H9 (cell line): Measurements from ENCODE around the gene SOX12. TPM values are rescaled to one million over a fixed set of nuclear protein-coding genes. Genes with fewer than 3 reads are reported as not detected.

ENCODE experiments used
- DNase-seq: peaks from one replicate; pipeline ENCODE4 v3.0.0-alpha.2; 2017
- H2AFZ ChIP-seq: one replicate; pipeline ENCODE4 v1.6.1; 2013; ENCODE audit warnings: mild to moderate bottlenecking, low read length, control low read depth, moderate library complexity
- H2AK5ac ChIP-seq: 2 replicates; pipeline ENCODE4 v1.6.1; 2013; ENCODE audit warnings: low read length, control low read depth, mixed read lengths; ENCODE audit not compliant: insufficient read length
- H2BK120ac ChIP-seq: one replicate; pipeline ENCODE4 v1.6.1; 2013; ENCODE audit warnings: low read depth, mild to moderate bottlenecking, low read length, control low read depth, inconsistent platforms; ENCODE audit not compliant: poor library complexity, severe bottlenecking
- H2BK12ac ChIP-seq: 2 replicates; pipeline ENCODE4 v1.6.1; 2013; ENCODE audit warnings: low read length, control low read depth, mixed read lengths, low read depth; ENCODE audit not compliant: insufficient read length
- H2BK15ac ChIP-seq: 2 replicates; pipeline ENCODE4 v1.6.1; 2013; ENCODE audit warnings: low read depth, low read length, control low read depth
- H2BK20ac ChIP-seq: one replicate; pipeline ENCODE4 v1.6.1; 2013; ENCODE audit warnings: low read depth, mild to moderate bottlenecking, low read length, control low read depth, inconsistent platforms; ENCODE audit not compliant: poor library complexity, severe bottlenecking
- H2BK5ac ChIP-seq: 2 replicates; pipeline ENCODE4 v1.6.1; 2013; ENCODE audit warnings: low read length, control low read depth, mixed read lengths; ENCODE audit not compliant: insufficient read length
- H3K14ac ChIP-seq: 2 replicates; pipeline ENCODE4 v1.6.1; 2013; ENCODE audit warnings: low read length, control low read depth; ENCODE audit not compliant: insufficient read depth
- H3K18ac ChIP-seq: 2 replicates; pipeline ENCODE4 v1.6.1; 2013; ENCODE audit warnings: low read depth, mild to moderate bottlenecking, mixed read lengths, low read length, control low read depth; ENCODE audit not compliant: insufficient read length
- H3K23ac ChIP-seq: 2 replicates; pipeline ENCODE4 v1.6.1; 2013; ENCODE audit warnings: low read length, control low read depth, mixed read lengths, low read depth; ENCODE audit not compliant: insufficient read length
- H3K23me2 ChIP-seq: 2 replicates; pipeline ENCODE4 v1.6.1; 2013; ENCODE audit warnings: low read depth, mild to moderate bottlenecking, mixed read lengths, low read length, control low read depth; ENCODE audit not compliant: insufficient read length, poor library complexity, severe bottlenecking
- H3K27ac ChIP-seq: 2 replicates; pipeline ENCODE4 v1.5.1; 2013; ENCODE audit warnings: low read length, control low read depth, mixed read lengths, low read depth; ENCODE audit not compliant: insufficient read length
- H3K27me3 ChIP-seq: 2 replicates; pipeline ENCODE4 v1.6.1; 2013; ENCODE audit warnings: low read length, control low read depth, inconsistent platforms; ENCODE audit not compliant: insufficient read depth
- H3K4ac ChIP-seq: 2 replicates; pipeline ENCODE4 v1.6.1; 2013; ENCODE audit warnings: low read depth, mild to moderate bottlenecking, control low read depth, inconsistent platforms, low read length, moderate library complexity
- H3K4me1 ChIP-seq: 2 replicates; pipeline ENCODE4 v1.6.1; 2013; ENCODE audit warnings: low read length, control low read depth, inconsistent platforms; ENCODE audit not compliant: insufficient read depth
- H3K4me2 ChIP-seq: 2 replicates; pipeline ENCODE4 v1.6.1; 2013; ENCODE audit warnings: low read length, control low read depth, mixed read lengths; ENCODE audit not compliant: insufficient read length, insufficient read depth
- H3K56ac ChIP-seq: 2 replicates; pipeline ENCODE4 v1.6.1; 2013; ENCODE audit warnings: low read depth, mild to moderate bottlenecking, mixed read lengths, low read length, control low read depth; ENCODE audit not compliant: insufficient read length
- H3K79me1 ChIP-seq: 2 replicates; pipeline ENCODE4 v1.6.1; 2013; ENCODE audit warnings: low read depth, mild to moderate bottlenecking, moderate library complexity, low read length, control low read depth, inconsistent platforms; ENCODE audit not compliant: insufficient read depth, poor library complexity, severe bottlenecking
- H3K79me2 ChIP-seq: 2 replicates; pipeline ENCODE4 v1.6.1; 2013; ENCODE audit warnings: low read length, control low read depth, inconsistent platforms; ENCODE audit not compliant: insufficient read depth
- H3K9ac ChIP-seq: 2 replicates; pipeline ENCODE4 v1.6.1; 2013; ENCODE audit warnings: low read length, control low read depth, mixed read lengths; ENCODE audit not compliant: insufficient read length; ENCODE audit errors: extremely low read depth
- H3K9me3 ChIP-seq: one replicate; pipeline ENCODE4 v1.6.1; 2013; ENCODE audit warnings: low read depth, low read length, inconsistent platforms; ENCODE audit not compliant: control insufficient read depth
- H3T11ph ChIP-seq: one replicate; pipeline ENCODE4 v1.6.1; 2013; ENCODE audit warnings: mild to moderate bottlenecking, low read length, control low read depth, inconsistent platforms
- H4K20me1 ChIP-seq: one replicate; pipeline ENCODE4 v1.6.1; 2013; ENCODE audit not compliant: control insufficient read depth, insufficient read length, insufficient read depth
- H4K5ac ChIP-seq: 2 replicates; pipeline ENCODE4 v1.6.1; 2013; ENCODE audit warnings: low read depth, mild to moderate bottlenecking, mixed read lengths, low read length, control low read depth; ENCODE audit not compliant: insufficient read length
- H4K8ac ChIP-seq: replicated peaks from 2 replicates; pipeline ENCODE4 v1.6.1; 2013; ENCODE audit warnings: low read length, control low read depth, mixed read lengths, low read depth; ENCODE audit not compliant: insufficient read length
- H4K91ac ChIP-seq: 2 replicates; pipeline ENCODE4 v1.6.1; 2013; ENCODE audit warnings: low read depth, mild to moderate bottlenecking, moderate library complexity, mixed read lengths, low read length, control low read depth; ENCODE audit not compliant: insufficient read length
- H3K27ac Mint-ChIP-seq, 3 experiments: 2 replicates in 2 of 3; 3 replicates in 1 of 3; pipeline ENCODE4 v1.8.0; 2020 to 2021; ENCODE audit warnings: mixed read lengths in 3 of 3, mild to moderate bottlenecking in 1 of 3, moderate library complexity in 1 of 3
- H3K27me3 Mint-ChIP-seq: 2 replicates; pipeline ENCODE4 v1.8.0; 2021; ENCODE audit warnings: low read depth, mild to moderate bottlenecking, moderate library complexity, mixed read lengths
- H3K36me3 Mint-ChIP-seq, 3 experiments: 2 replicates in 2 of 3; 3 replicates in 1 of 3; pipeline ENCODE4 v1.8.0; 2020 to 2021; ENCODE audit warnings: low read depth in 3 of 3, mixed read lengths in 3 of 3; ENCODE audit not compliant: insufficient read depth in 1 of 3
- H3K4me1 Mint-ChIP-seq, 2 experiments: 2 replicates each; pipeline ENCODE4 v1.8.0; 2020; ENCODE audit warnings: mixed read lengths in 2 of 2
- H3K4me3 Mint-ChIP-seq, 2 experiments: 2 replicates in 1 of 2; 3 replicates in 1 of 2; pipeline ENCODE4 v1.8.0; 2020 to 2021; ENCODE audit warnings: mild to moderate bottlenecking in 2 of 2, mixed read lengths in 2 of 2, moderate library complexity in 1 of 2
- H3K9me3 Mint-ChIP-seq, 2 experiments: 2 replicates in 1 of 2; 3 replicates in 1 of 2; pipeline ENCODE4 v1.8.0; 2020; ENCODE audit warnings: mild to moderate bottlenecking in 2 of 2, mixed read lengths in 2 of 2, moderate library complexity in 1 of 2
- CTCF ChIP-seq: fragments of 200-600 bp; sonication (generic); conservative IDR thresholded peaks from 3 replicates; pipeline ENCODE4 v1.8.0; 2021; ENCODE audit warnings: antibody characterized with exemption, mild to moderate bottlenecking
- WGBS: extraction: QIAGEN DNeasy Blood & Tissue Kit; methylation state at CpG from one replicate; pipeline ENCODE4 v1.1.7; 2013; ENCODE audit warnings: missing lambda C conversion rate, low lambda C conversion rate, mixed read lengths; ENCODE audit not compliant: insufficient read length; ENCODE audit errors: extremely low coverage; 5-methylcytosine and 5-hydroxymethylcytosine counted together
- total RNA-seq: library from RNA; stranded (reverse); gene quantifications from 2 replicates; pipeline ENCODE4 v1.2.1, GENCODE V29; 2021

The SOX12 gene
- total RNA-seq, 1 experiment from 2014 or later: 54.4 TPM

- Histone ChIP-seq H3K4me2 (no peak overlapping the region), H3K18ac (no peak overlapping the region), H3K9ac (no peak overlapping the region), H3K27ac (no peak overlapping the region), H2AK5ac (no peak overlapping the region), H4K91ac (no peak overlapping the region), H3T11ph (no peak overlapping the region), H3K23me2 (no peaks in the 10 kb centered on the region), H2BK12ac (no peak overlapping the region), H4K8ac (no peak overlapping the region), H4K5ac (no peak overlapping the region), H3K56ac (no peak overlapping the region), H3K79me1 (no peaks in the 10 kb centered on the region), H4K20me1 (no peaks in the 10 kb centered on the region), H3K27me3 (no peaks in the 10 kb centered on the region), H3K4ac (no peak overlapping the region), H2BK15ac (no peak overlapping the region), H2BK120ac (no peak overlapping the region), H3K9me3 (no peaks in the 10 kb centered on the region), H2BK5ac (no peak overlapping the region), H2AFZ (no peak overlapping the region), H3K4me1 (no peaks in the 10 kb centered on the region), H3K79me2 (no peaks in the 10 kb centered on the region), H3K14ac (no peak overlapping the region), H3K23ac (no peak overlapping the region), H2BK20ac (no peak overlapping the region)
- no CpG with 5 or more reads among the region's 9 CpGs for WGBS
- Mint-ChIP-seq H3K4me1 (peaks cover 12 to 17% of the 10 kb centered on the region in 2 experiments), H3K36me3 (no peaks in the 10 kb centered on the region), H3K4me3 (no peak overlapping the region; a peak in 1 of 5 replicates), H3K9me3 (no peaks in the 10 kb centered on the region), H3K27me3 (peaks cover 4% of the 10 kb centered on the region), H3K27ac (no peak overlapping the region)
- no peak for TF ChIP-seq CTCF
- peak; percentile 52 for DNase-seq
Observed at GRCh38 chr20:373171-373890, 48.0 kb downstream of the SOX12 start.
